ENCODE data around the gene NUP205. TPM values are rescaled to one million over a fixed set of nuclear protein-coding genes. Genes with fewer than 3 reads are reported as not detected.

The NUP205 gene
- total and polyA plus RNA-seq, 10 donors: 29.8 to 55.5 (median 44.8) TPM

GRCh38 chr7:135575296-135575695, 17.6 kb downstream of the NUP205 start:
- TF ChIP-seq POLR2A (IDR thresholded peaks at IDR 0.05): no peak
- no peak for TF ChIP-seq CTCF (IDR thresholded peaks at IDR 0.05 in 8 of 11, conservative IDR thresholded peaks at IDR 0.05 in 3 of 11)
- no peak for TF ChIP-seq POLR2AphosphoS5 (IDR thresholded peaks at IDR 0.05)
- H3K4me1 ChIP-seq: peaks cover 0 to 8% (median 0%) of the 10 kb centered on the region in 6 donors
- no peak for DNase-seq
- H3K27ac ChIP-seq: peak overlapping the region in 1 of 8 donors; percentile 30
- H3K36me3 ChIP-seq: peaks cover 0 to 94% (median 80%) of the 10 kb centered on the region in 6 donors
- H3K27me3 ChIP-seq (replicated peaks in 1 of 7): no peaks in the 10 kb centered on the region
- no peaks in the 10 kb centered on the region for H3K9me3 ChIP-seq
- intact Hi-C loops (cut with DNase I; ENCODE audit: low total_unique reads): loop anchor here (5.0 kb wide), 1 partner anchor 52 kb away; no protein-coding TSS in a partner anchor
- no peak overlapping the region for H3K4me3 ChIP-seq
- 64 to 89% (median 83%) methylated on average over 4 of the region's 4 CpGs for WGBS, 5 donors

- TF ChIP-seq POLR2A (IDR thresholded peaks at IDR 0.05): no peak
- no peak for TF ChIP-seq CTCF (IDR thresholded peaks at IDR 0.05 in 8 of 11, conservative IDR thresholded peaks at IDR 0.05 in 3 of 11)
- TF ChIP-seq POLR2AphosphoS5 (IDR thresholded peaks at IDR 0.05): no peak
- no peak for DNase-seq
- H3K36me3 ChIP-seq: peaks cover 0 to 100% (median 93%) of the 10 kb centered on the region in 6 donors
- no peak overlapping the region for H3K27ac ChIP-seq
- H3K27me3 ChIP-seq (replicated peaks in 1 of 7): no peaks in the 10 kb centered on the region
- peaks cover 0 to 8% (median 0%) of the 10 kb centered on the region in 6 donors for H3K4me1 ChIP-seq
- H3K9me3 ChIP-seq: no peaks in the 10 kb centered on the region
- 76 to 92% (median 84%) methylated on average over 3 of the region's 3 CpGs for WGBS, 5 donors
- H3K4me3 ChIP-seq: no peak overlapping the region
- intact Hi-C loops (cut with DNase I; ENCODE audit: low total_unique reads): loop anchor here (5.0 kb wide), 1 partner anchor 49 kb away; no protein-coding TSS in a partner anchor
Observed at GRCh38 chr7:135578569-135578968, 20.9 kb downstream of the NUP205 start.

GRCh38 chr7:135584362-135585353, 26.9 kb downstream of the NUP205 start:
- TF ChIP-seq POLR2A (IDR thresholded peaks at IDR 0.05): no peak
- TF ChIP-seq POLR2AphosphoS5 (IDR thresholded peaks at IDR 0.05): no peak
- no peak for TF ChIP-seq CTCF (IDR thresholded peaks at IDR 0.05 in 8 of 11, conservative IDR thresholded peaks at IDR 0.05 in 3 of 11)
- Histone ChIP-seq H3K9me3 (peaks cover 0 to 2% (median 0%) of the 10 kb centered on the region in 8 donors), H3K4me3 (no peak overlapping the region), H3K4me1 (no peaks in the 10 kb centered on the region), H3K27me3 (replicated peaks in 1 of 7) (no peaks in the 10 kb centered on the region), H3K36me3 (peaks cover 0 to 100% (median 87%) of the 10 kb centered on the region in 6 donors), H3K27ac (no peak overlapping the region)
- 83 to 95% (median 92%) methylated on average over 3 of the region's 3 CpGs for WGBS, 5 donors
- DNase-seq: no peak
- intact Hi-C loops (cut with DNase I; ENCODE audit: low total_unique reads): no loop called here
